Breast epithelium (tissue), 4 donors: ENCODE measurements around the gene JCAD. TPM values are rescaled to one million over a fixed set of nuclear protein-coding genes. Genes with fewer than 3 reads are reported as not detected.

ENCODE experiments used
- DNase-seq, 2 donors: peaks; one replicate each; pipeline ENCODE4 v3.0.0-alpha.2; 2019; ENCODE audit warnings: low spot score in 2 of 2
- H3K27ac ChIP-seq, 2 donors: fragments of 200-600 bp; sonication (generic) in 1 of 2; one replicate each; pipeline ENCODE4 v1.5.1; 2016 to 2019; ENCODE audit warnings: mild to moderate bottlenecking in 1 of 2
- H3K27me3 ChIP-seq, 2 donors: fragments of 200-600 bp; sonication (generic) in 1 of 2; one replicate each; pipeline versions ENCODE4 v1.5.1 to v1.6.0; 2017 to 2019; ENCODE audit warnings: control low read depth in 1 of 2, mild to moderate bottlenecking in 1 of 2
- H3K36me3 ChIP-seq: fragments of 200-600 bp; one replicate; pipeline ENCODE4 v1.5.1; 2019
- H3K4me1 ChIP-seq, 2 donors: fragments of 200-600 bp; sonication (generic); one replicate each; pipeline ENCODE4 v1.5.1; 2016 to 2019; ENCODE audit warnings: control low read depth in 1 of 2
- H3K4me3 ChIP-seq, 3 donors: fragments of 200-600 bp; sonication (generic); 1 replicate in 2 of 3; 2 replicates in 1 of 3; pipeline ENCODE4 v1.5.1; 2016 to 2019; ENCODE audit warnings: mild to moderate bottlenecking in 3 of 3, moderate library complexity in 2 of 3
- H3K9me3 ChIP-seq, 2 donors: fragments of 200-600 bp; sonication (generic) in 1 of 2; one replicate each; pipeline ENCODE4 v1.5.1; 2016 to 2019; ENCODE audit warnings: control low read depth in 1 of 2
- POLR2A ChIP-seq: fragments of 450-650 bp; IDR thresholded peaks from one replicate; pipeline ENCODE4 v1.6.1; 2016; ENCODE audit warnings: antibody characterized with exemption, mild to moderate bottlenecking, moderate library complexity
- POLR2AphosphoS5 ChIP-seq, 3 donors: sonication (generic); formaldehyde crosslinking; IDR thresholded peaks; one replicate each; pipeline ENCODE4 v1.6.1; 2017; ENCODE audit warnings: antibody characterized with exemption in 3 of 3
- intact Hi-C: fragments of 100-400 bp; cut with DNase I; formaldehyde crosslinking; loops from one replicate; pipeline ENCODE4 v1.15.1; 2023; ENCODE audit warnings: low total_unique reads
- total RNA-seq, 3 donors: library from RNA; depleted of rRNA; stranded (reverse); fragments of >200 nt; gene quantifications; one replicate each; pipeline ENCODE4 v1.1.0, GENCODE V29; 2016
- TF ChIP-seq, protein P1 (sequence below), 3 donors: fragments of 450-650 bp; IDR thresholded peaks; one replicate each; pipeline ENCODE4 v1.5.1; 2016 to 2017; ENCODE audit warnings: antibody characterized with exemption in 3 of 3, mild to moderate bottlenecking in 3 of 3, moderate library complexity in 3 of 3

JCAD gene
- total RNA-seq, 3 donors from 2014 or later, result 11.1 to 69.3 (median 16.1) TPM

DNA sequence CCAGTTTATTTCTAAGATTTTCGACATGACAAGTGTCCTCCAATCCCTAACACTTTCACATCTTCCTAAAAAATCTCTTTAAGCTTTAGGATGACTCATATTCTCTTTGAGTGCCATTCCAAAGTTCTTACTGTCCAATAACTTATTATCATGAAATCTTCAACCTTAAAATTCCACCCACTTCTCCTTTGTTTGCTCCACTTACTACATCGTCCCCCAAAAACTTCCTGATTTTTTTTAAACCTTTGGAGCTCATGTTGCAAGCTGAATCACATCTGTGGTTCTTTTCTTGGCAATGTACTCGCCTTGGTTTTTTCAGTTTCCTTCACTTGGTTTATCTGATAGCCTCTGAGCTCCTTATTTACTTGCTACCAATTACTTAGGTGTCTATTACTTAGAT lies 39.2 kb upstream of the JCAD start:
- Histone ChIP-seq H3K4me1 (no peaks in the 10 kb centered on the region), H3K27me3 (no peaks in the 10 kb centered on the region), H3K9me3 (no peaks in the 10 kb centered on the region), H3K4me3 (no peak overlapping the region), H3K27ac (no peak overlapping the region), H3K36me3 (no peaks in the 10 kb centered on the region)
- intact Hi-C loops, result no loop called here
- DNase-seq, result no peak
- TF ChIP-seq, protein P1, sequence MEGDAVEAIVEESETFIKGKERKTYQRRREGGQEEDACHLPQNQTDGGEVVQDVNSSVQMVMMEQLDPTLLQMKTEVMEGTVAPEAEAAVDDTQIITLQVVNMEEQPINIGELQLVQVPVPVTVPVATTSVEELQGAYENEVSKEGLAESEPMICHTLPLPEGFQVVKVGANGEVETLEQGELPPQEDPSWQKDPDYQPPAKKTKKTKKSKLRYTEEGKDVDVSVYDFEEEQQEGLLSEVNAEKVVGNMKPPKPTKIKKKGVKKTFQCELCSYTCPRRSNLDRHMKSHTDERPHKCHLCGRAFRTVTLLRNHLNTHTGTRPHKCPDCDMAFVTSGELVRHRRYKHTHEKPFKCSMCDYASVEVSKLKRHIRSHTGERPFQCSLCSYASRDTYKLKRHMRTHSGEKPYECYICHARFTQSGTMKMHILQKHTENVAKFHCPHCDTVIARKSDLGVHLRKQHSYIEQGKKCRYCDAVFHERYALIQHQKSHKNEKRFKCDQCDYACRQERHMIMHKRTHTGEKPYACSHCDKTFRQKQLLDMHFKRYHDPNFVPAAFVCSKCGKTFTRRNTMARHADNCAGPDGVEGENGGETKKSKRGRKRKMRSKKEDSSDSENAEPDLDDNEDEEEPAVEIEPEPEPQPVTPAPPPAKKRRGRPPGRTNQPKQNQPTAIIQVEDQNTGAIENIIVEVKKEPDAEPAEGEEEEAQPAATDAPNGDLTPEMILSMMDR (IDR thresholded peaks at IDR 0.05), result no peak
- TF ChIP-seq POLR2AphosphoS5 (IDR thresholded peaks at IDR 0.05), result no peak
- TF ChIP-seq POLR2A, result no peak

DNA sequence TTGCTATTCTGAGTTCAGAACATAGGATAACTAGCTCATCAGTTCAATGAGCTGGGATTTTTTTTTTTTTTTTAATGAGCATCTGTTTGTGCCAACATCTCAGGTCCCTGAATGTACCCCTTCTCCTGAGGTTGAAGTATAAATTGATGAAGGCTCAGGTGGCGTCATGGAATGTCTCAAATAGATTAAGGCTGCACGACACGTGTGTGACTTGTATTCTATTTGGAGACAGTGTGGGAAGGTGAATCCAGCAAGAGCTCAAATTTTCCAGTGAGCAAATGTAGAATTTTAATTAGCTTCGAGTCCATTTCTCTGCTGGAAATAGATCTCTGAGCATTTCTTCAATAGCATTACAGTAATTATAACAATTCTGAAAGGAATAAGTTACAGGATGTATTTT lies 37.2 kb upstream of the JCAD start:
- TF ChIP-seq, protein P1 (IDR thresholded peaks at IDR 0.05), result no peak
- TF ChIP-seq POLR2AphosphoS5 (IDR thresholded peaks at IDR 0.05) (no peak), POLR2A (no peak)
- intact Hi-C loops, result no loop called here

DNA sequence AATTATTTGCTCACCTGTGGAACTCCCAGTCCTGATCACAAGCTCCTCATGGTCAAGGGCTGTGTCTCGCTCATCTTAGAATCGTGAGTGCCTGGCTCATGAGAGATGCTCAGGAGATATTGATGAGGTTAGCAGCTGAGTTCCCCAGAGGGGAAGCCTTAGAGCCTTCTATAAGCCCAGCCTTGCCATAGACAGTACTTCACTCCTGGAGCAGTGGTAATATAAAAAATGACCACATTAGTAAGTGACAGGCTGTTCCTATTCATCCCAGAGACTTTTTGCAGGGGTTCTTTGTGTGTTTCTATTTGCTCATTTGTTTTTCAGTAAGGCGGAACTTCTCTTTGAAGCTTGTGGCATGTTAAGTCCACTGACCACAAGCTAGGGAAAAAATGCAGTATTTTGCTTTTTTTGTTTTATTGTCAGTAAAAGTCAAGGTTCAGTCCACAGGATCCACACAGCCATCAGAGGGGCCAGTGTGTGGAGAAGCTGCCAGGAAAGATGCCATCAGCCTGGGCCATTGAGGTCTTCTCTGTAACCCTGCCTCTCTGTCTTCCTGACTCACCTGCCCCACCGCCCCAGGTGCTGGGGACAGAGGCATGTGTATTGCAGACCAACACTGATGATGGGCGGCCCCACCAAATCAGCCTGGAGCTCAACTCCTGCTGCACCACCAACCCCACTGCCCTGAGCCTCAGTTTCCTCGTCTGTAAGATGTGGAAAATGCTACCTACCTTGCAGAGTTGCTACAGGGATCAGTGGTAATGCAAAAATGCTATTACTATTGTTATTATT lies 36.4 kb upstream of the JCAD start:
- Histone ChIP-seq H3K27ac (no peak overlapping the region), H3K9me3 (no peaks in the 10 kb centered on the region), H3K4me3 (no peak overlapping the region), H3K27me3 (no peaks in the 10 kb centered on the region), H3K36me3 (no peaks in the 10 kb centered on the region), H3K4me1 (no peaks in the 10 kb centered on the region)
- intact Hi-C loops, result no loop called here
- TF ChIP-seq POLR2AphosphoS5 (IDR thresholded peaks at IDR 0.05) (no peak), POLR2A (no peak)
- TF ChIP-seq, protein P1 (IDR thresholded peaks at IDR 0.05), result no peak
- DNase-seq, result no peak

More for the DNA sequence above, 37.2 kb upstream of the JCAD start:
- Histone ChIP-seq H3K4me3 (no peak overlapping the region), H3K9me3 (no peaks in the 10 kb centered on the region), H3K27me3 (no peaks in the 10 kb centered on the region), H3K36me3 (no peaks in the 10 kb centered on the region), H3K27ac (no peak overlapping the region), H3K4me1 (no peaks in the 10 kb centered on the region)
- DNase-seq, result no peak

DNA sequence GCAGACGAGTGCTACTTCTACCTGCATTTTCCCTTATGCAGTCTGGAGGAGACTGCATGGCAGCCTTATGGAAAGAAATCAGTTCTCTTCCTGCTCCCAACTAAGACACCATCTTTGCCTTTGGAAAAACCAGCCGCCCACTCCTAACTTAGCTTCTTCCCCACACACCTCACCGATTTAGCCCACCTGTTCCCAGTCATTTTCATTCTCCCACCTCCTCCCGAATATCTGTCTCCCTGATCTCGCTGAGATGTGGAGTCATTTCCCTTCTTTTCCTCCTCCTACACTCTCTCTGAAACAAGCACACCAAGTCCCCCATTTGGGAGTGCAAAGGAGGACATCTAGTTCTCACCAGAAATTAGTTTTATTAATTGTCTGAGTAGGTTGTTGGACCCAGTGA lies 35.2 kb upstream of the JCAD start:
- TF ChIP-seq, protein P1 (IDR thresholded peaks at IDR 0.05), result no peak
- TF ChIP-seq POLR2A (no peak), POLR2AphosphoS5 (IDR thresholded peaks at IDR 0.05) (no peak)
- no peak overlapping the region for H3K4me3 ChIP-seq
- intact Hi-C loops, result no loop called here

DNA sequence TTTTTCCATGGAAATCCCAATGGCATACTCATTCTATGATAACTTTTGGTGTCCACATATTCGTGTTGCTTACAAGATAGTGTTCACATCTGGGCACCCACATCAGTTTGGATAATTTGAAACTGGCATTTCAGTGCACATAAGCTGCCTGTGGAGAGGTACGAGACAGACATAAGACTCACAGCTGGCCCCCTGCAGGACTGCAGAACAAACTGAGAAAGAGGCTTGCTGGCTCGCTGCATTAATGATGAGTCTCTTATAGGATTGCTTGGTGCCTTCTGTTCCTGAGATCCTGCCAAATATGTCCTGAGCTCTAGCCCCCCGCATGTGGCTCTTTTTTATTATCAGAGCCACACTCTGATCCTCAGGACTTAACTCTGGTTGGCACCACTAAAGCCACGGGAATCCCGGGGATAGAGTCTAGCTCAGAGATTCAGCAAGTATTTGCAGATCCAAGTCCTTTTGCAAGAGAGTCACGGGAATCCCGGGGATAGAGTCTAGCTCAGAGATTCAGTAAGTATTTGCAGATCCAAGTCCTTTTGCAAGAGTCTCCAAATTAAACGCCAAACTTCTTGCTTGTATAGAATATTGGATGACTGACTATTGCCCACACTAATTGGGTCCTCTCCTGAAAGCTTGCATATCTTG lies 34.0 kb upstream of the JCAD start:
- no peak for DNase-seq
- Histone ChIP-seq H3K27me3 (no peaks in the 10 kb centered on the region), H3K9me3 (no peaks in the 10 kb centered on the region), H3K27ac (no peak overlapping the region), H3K4me1 (no peaks in the 10 kb centered on the region), H3K4me3 (no peak overlapping the region), H3K36me3 (no peaks in the 10 kb centered on the region)
- intact Hi-C loops, result no loop called here
- TF ChIP-seq POLR2AphosphoS5 (IDR thresholded peaks at IDR 0.05) (no peak), POLR2A (no peak)
- TF ChIP-seq, protein P1 (IDR thresholded peaks at IDR 0.05), result no peak

More for the DNA sequence above, 35.2 kb upstream of the JCAD start:
- Histone ChIP-seq H3K27me3 (no peaks in the 10 kb centered on the region), H3K4me1 (no peaks in the 10 kb centered on the region), H3K36me3 (no peaks in the 10 kb centered on the region), H3K27ac (no peak overlapping the region), H3K9me3 (no peaks in the 10 kb centered on the region)
- DNase-seq, result no peak
